Osteocyte (in vitro differentiated cells): ENCODE data around the gene NCOR1. TPM values are rescaled to one million over a fixed set of nuclear protein-coding genes. Genes with fewer than 3 reads are reported as not detected.

Experiments
- DNase-seq: peaks from one replicate; pipeline ENCODE4 v3.0.0; 2021; ENCODE audit warnings: mixed read lengths; ENCODE audit not compliant: unreplicated experiment; ENCODE audit errors: extremely low spot score
- H3K27ac Mint-ChIP-seq: one replicate; pipeline ENCODE4 v1.8.0; 2021; ENCODE audit warnings: mild to moderate bottlenecking, mixed read lengths; ENCODE audit not compliant: unreplicated experiment
- H3K27me3 Mint-ChIP-seq: one replicate; pipeline ENCODE4 v1.8.0; 2021; ENCODE audit warnings: mixed read lengths; ENCODE audit not compliant: unreplicated experiment
- H3K36me3 Mint-ChIP-seq: one replicate; pipeline ENCODE4 v1.8.0; 2021; ENCODE audit warnings: mixed read lengths; ENCODE audit not compliant: unreplicated experiment
- H3K4me1 Mint-ChIP-seq: one replicate; pipeline ENCODE4 v1.8.0; 2021; ENCODE audit warnings: mixed read lengths; ENCODE audit not compliant: unreplicated experiment
- H3K4me3 Mint-ChIP-seq: one replicate; pipeline ENCODE4 v1.8.0; 2021; ENCODE audit warnings: mild to moderate bottlenecking, moderate library complexity, mixed read lengths; ENCODE audit not compliant: unreplicated experiment
- H3K9me3 Mint-ChIP-seq: one replicate; pipeline ENCODE4 v1.8.0; 2021; ENCODE audit warnings: mixed read lengths; ENCODE audit not compliant: unreplicated experiment
- CTCF ChIP-seq: fragments of 200-600 bp; sonication (generic); IDR thresholded peaks from 2 replicates; pipeline ENCODE4 v1.5.0; 2021; ENCODE audit warnings: antibody characterized with exemption, mild to moderate bottlenecking, moderate library complexity
- total RNA-seq: library from RNA; stranded (reverse); gene quantifications from 2 replicates; pipeline ENCODE4 v1.2.1, GENCODE V29; 2021

The NCOR1 gene
- total RNA-seq, 1 donor from 2014 or later = 132 TPM

- peaks cover 6% of the 10 kb centered on the region for H3K4me1 Mint-ChIP-seq
- no peaks in the 10 kb centered on the region for H3K9me3 Mint-ChIP-seq
- peaks cover 4% of the 10 kb centered on the region for H3K36me3 Mint-ChIP-seq
- no peak overlapping the region for H3K4me3 Mint-ChIP-seq
- H3K27me3 Mint-ChIP-seq = no peaks in the 10 kb centered on the region
- H3K27ac Mint-ChIP-seq = no peak overlapping the region
- DNase-seq = no peak
- no peak for TF ChIP-seq CTCF
These were observed 32.3 kb upstream of the NCOR1 start for GRCh38 chr17:16247586-16247984.

DNA sequence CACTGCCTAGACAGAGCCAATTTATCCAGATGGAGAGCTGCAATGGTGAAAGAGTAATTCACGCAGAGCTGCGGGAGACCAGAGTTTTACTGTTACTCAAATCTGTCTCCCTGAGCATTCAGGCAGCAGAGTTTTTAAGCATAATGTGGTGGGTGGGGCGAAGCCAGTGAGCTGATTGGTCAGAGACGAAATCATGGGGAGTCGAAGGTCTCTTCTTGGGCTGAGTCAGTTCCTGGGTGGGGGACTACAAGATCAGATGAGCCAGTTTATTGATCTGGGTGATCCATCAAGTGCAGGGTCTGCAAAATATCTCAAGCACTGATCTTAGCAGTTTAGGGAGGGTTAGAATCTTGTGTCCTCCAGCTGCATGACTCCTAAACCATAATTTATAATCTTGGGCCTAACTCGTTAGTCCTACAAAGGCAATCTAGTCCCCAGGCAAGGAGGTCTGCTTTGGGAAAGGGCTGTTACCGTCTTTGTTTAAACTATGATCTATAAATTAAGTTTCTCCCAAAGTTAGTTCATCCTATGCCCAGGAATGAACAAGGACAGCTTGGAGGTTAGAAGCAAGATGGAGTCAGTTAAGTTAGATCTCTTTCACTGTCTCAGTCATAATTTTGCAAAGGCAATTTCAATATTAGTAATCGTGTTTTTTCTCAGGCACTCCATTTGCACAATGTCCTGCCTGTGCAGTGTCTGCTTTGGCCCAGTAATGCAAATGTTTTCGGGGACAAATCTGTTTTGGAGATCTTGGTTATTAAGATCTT, 28.6 kb upstream of the NCOR1 start:
- TF ChIP-seq CTCF = no peak
- Mint-ChIP-seq H3K36me3 (peaks cover 4% of the 10 kb centered on the region), H3K9me3 (no peaks in the 10 kb centered on the region), H3K4me1 (no peaks in the 10 kb centered on the region), H3K27ac (no peak overlapping the region), H3K27me3 (no peaks in the 10 kb centered on the region), H3K4me3 (no peak overlapping the region)
- DNase-seq = no peak

GRCh38 chr17:16243385-16243784, 28.1 kb upstream of the NCOR1 start:
- Mint-ChIP-seq H3K4me3 (no peak overlapping the region), H3K27me3 (no peaks in the 10 kb centered on the region), H3K27ac (no peak overlapping the region), H3K9me3 (no peaks in the 10 kb centered on the region), H3K4me1 (no peaks in the 10 kb centered on the region), H3K36me3 (peaks cover 2% of the 10 kb centered on the region)
- no peak for TF ChIP-seq CTCF
- no peak for DNase-seq

- Mint-ChIP-seq H3K27me3 (no peaks in the 10 kb centered on the region), H3K9me3 (no peaks in the 10 kb centered on the region), H3K27ac (no peak overlapping the region), H3K36me3 (peaks cover under 1% of the 10 kb centered on the region), H3K4me1 (no peaks in the 10 kb centered on the region), H3K4me3 (no peak overlapping the region)
- DNase-seq = no peak
- no peak for TF ChIP-seq CTCF
These were observed 26.6 kb upstream of the NCOR1 start for GRCh38 chr17:16241906-16242399.

DNA sequence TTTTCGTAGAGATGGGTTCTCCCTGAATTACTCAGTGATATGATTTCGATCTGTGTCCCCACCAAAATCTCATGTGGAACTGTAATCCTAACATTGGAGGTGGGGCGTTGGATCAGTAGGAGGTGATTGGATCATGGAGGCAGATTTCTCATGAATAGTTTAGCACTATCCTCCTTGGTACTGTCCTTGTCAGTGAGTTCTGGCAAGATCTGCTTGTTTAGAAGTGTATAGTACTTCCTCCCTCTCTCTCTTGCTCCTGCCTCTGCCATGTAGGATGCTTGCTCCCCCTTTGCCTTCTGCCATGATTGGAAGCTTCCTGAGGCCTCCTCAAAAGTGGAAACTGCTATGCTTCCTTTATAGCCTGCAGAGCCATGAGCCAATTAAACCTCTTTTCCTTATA, 24.6 kb upstream of the NCOR1 start:
- no peaks in the 10 kb centered on the region for H3K27me3 Mint-ChIP-seq
- no peaks in the 10 kb centered on the region for H3K36me3 Mint-ChIP-seq
- no peak overlapping the region for H3K4me3 Mint-ChIP-seq
- DNase-seq = no peak
- no peaks in the 10 kb centered on the region for H3K4me1 Mint-ChIP-seq
- H3K9me3 Mint-ChIP-seq = no peaks in the 10 kb centered on the region
- H3K27ac Mint-ChIP-seq = no peak overlapping the region
- TF ChIP-seq CTCF = no peak
